WTC11 (cell line): ENCODE data around the gene PSENEN.

Experiments
- E2F1 ChIP-seq: sonication (generic); formaldehyde crosslinking; IDR thresholded peaks from 2 replicates; pipeline ENCODE4 v1.8.0; 2022; ENCODE audit warnings: mild to moderate bottlenecking, missing genetic modification reagents
- ETV6 ChIP-seq: sonication (generic); formaldehyde crosslinking; IDR thresholded peaks from 2 replicates; pipeline ENCODE4 v1.8.1; 2022; ENCODE audit warnings: mild to moderate bottlenecking, missing genetic modification reagents
- JUN ChIP-seq: sonication (generic); formaldehyde crosslinking; IDR thresholded peaks from 2 replicates; pipeline ENCODE4 v1.8.0; 2023; ENCODE audit warnings: mild to moderate bottlenecking, missing genetic modification reagents
- MAX ChIP-seq: sonication (generic); formaldehyde crosslinking; IDR thresholded peaks from 2 replicates; pipeline ENCODE4 v1.8.0; 2022; ENCODE audit warnings: mild to moderate bottlenecking, missing genetic modification reagents
- SMAD3 ChIP-seq: sonication (generic); formaldehyde crosslinking; IDR thresholded peaks from 2 replicates; pipeline ENCODE4 v1.8.0; 2022; ENCODE audit warnings: missing genetic modification reagents, mild to moderate bottlenecking, borderline replicate concordance
- SP1 ChIP-seq: sonication (generic); formaldehyde crosslinking; conservative IDR thresholded peaks from 2 replicates; pipeline ENCODE4 v1.8.1; 2022; ENCODE audit warnings: missing genetic modification reagents
- TF ChIP-seq, protein P1 (sequence below): fragments of 200-600 bp; IDR thresholded peaks from 2 replicates; pipeline ENCODE4 v1.8.0; 2022; ENCODE audit warnings: antibody characterized with exemption

DNA sequence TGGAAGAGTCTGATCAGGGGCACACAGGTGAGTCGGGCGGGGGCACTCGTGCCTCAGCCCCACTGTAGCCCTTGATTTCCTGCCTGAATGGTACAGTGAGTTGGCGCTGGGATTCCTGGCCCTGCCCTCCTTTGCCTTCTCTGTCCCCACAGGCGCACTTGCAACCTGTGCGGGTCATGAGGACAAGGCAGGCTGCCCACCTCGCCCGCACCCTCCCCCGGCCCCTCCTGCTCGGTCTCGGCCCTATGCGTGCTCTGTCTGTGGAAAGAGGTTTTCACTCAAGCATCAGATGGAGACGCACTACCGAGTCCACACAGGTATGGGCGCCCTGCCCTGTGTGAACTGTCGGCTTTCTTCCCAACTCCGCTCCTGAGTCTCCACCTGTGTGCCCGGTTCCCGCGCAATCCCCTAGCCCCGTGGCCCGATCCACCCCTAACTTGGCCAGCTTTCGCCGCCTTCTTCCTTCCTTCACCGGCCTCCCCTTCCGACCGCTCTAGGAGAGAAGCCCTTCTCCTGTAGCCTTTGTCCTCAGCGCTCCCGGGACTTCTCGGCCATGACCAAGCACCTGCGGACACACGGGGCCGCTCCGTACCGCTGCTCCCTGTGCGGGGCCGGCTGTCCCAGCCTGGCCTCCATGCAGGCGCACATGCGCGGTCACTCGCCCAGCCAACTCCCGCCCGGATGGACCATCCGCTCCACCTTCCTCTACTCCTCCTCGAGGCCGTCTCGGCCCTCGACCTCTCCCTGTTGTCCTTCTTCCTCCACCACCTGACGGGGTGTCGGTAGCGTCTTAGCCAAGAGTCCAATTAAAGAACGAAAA, 29.3 kb upstream of the PSENEN start:
- TF ChIP-seq ETV6 (no peak), SP1 (CRISPR knock-in tag) (no peak), E2F1 (CRISPR knock-in tag) (no peak), SMAD3 (CRISPR knock-in tag) (peak; percentile 56; the same call in 1 of the 2 replicates), JUN (CRISPR knock-in tag) (no peak), MAX (CRISPR knock-in tag) (peak; percentile 86)
- TF ChIP-seq, protein P1, sequence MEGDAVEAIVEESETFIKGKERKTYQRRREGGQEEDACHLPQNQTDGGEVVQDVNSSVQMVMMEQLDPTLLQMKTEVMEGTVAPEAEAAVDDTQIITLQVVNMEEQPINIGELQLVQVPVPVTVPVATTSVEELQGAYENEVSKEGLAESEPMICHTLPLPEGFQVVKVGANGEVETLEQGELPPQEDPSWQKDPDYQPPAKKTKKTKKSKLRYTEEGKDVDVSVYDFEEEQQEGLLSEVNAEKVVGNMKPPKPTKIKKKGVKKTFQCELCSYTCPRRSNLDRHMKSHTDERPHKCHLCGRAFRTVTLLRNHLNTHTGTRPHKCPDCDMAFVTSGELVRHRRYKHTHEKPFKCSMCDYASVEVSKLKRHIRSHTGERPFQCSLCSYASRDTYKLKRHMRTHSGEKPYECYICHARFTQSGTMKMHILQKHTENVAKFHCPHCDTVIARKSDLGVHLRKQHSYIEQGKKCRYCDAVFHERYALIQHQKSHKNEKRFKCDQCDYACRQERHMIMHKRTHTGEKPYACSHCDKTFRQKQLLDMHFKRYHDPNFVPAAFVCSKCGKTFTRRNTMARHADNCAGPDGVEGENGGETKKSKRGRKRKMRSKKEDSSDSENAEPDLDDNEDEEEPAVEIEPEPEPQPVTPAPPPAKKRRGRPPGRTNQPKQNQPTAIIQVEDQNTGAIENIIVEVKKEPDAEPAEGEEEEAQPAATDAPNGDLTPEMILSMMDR: no peak
